Measurements from ENCODE around the gene EVC2.

DNA sequence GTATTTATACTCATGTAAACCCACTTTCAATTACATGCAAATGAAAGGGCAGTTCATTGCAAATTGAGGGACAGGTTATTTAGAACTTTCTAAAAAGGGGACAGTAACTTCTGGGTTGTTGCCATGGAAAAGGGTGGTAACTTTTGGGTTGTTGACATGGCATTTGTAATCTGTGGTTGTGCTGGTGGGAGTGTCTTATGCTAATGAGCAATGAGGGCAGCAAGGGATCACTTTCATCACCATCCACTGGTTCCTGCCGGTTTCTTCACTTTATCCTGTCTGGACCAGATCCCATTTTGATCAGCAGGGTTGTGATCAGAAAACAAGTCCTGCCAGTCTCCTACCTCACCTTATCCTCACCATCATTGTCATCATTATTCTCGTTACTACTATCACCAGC lies 34.6 kb upstream of the EVC2 start:
- TF ChIP-seq, protein P1, sequence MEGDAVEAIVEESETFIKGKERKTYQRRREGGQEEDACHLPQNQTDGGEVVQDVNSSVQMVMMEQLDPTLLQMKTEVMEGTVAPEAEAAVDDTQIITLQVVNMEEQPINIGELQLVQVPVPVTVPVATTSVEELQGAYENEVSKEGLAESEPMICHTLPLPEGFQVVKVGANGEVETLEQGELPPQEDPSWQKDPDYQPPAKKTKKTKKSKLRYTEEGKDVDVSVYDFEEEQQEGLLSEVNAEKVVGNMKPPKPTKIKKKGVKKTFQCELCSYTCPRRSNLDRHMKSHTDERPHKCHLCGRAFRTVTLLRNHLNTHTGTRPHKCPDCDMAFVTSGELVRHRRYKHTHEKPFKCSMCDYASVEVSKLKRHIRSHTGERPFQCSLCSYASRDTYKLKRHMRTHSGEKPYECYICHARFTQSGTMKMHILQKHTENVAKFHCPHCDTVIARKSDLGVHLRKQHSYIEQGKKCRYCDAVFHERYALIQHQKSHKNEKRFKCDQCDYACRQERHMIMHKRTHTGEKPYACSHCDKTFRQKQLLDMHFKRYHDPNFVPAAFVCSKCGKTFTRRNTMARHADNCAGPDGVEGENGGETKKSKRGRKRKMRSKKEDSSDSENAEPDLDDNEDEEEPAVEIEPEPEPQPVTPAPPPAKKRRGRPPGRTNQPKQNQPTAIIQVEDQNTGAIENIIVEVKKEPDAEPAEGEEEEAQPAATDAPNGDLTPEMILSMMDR (IDR thresholded peaks at IDR 0.05; ENCODE audit: low read length) = no peak
- TF ChIP-seq EZH2phosphoT487 (IDR thresholded peaks at IDR 0.05; ENCODE audit: low read length) (no peak), EZH2 (optimal IDR thresholded peaks at IDR 0.05; ENCODE audit: low read depth, low read length) (no peak)

Data from MM.1S (cell line).